ENCODE measurements around the gene BCL3. TPM values are rescaled to one million over a fixed set of nuclear protein-coding genes. Genes with fewer than 3 reads are reported as not detected.

Gene BCL3
- total RNA-seq, 1 experiment from 2014 or later = 2.2 TPM

GRCh38 chr19:44765033-44765948 lies 16.8 kb downstream of the BCL3 start:
- Histone ChIP-seq H2BK120ac (ENCODE audit: low read depth, low read length, poor library complexity, severe bottlenecking) (no peak overlapping the region), H4K5ac (ENCODE audit: insufficient read length, low read depth, low read length) (no peak overlapping the region), H3K18ac (ENCODE audit: insufficient read length, low read depth, low read length) (no peak overlapping the region), H3K79me1 (ENCODE audit: insufficient read depth, low read depth, low read length, poor library complexity, severe bottlenecking) (no peaks in the 10 kb centered on the region), H3K27ac (ENCODE audit: insufficient read length, low read depth, low read length) (no peak overlapping the region), H4K91ac (ENCODE audit: insufficient read length, low read depth, low read length) (no peak overlapping the region), H2BK5ac (ENCODE audit: insufficient read length, low read length) (no peak overlapping the region), H3K23ac (ENCODE audit: insufficient read length, low read depth, low read length) (no peak overlapping the region), H3K14ac (ENCODE audit: insufficient read depth, low read length) (no peak overlapping the region), H3K27me3 (ENCODE audit: insufficient read depth, low read length) (no peaks in the 10 kb centered on the region; the same call in 1 of the 2 replicates), H3K9ac (ENCODE audit: extremely low read depth, insufficient read length, low read length) (no peak overlapping the region), H3K79me2 (ENCODE audit: insufficient read depth, low read length) (no peaks in the 10 kb centered on the region), H3K4ac (ENCODE audit: low read depth, low read length) (no peak overlapping the region), H3T11ph (ENCODE audit: low read length) (no peak overlapping the region), H2AK5ac (ENCODE audit: insufficient read length, low read length) (no peak overlapping the region), H2BK20ac (ENCODE audit: low read depth, low read length, poor library complexity, severe bottlenecking) (no peak overlapping the region), H3K23me2 (ENCODE audit: insufficient read length, low read depth, low read length, poor library complexity, severe bottlenecking) (no peaks in the 10 kb centered on the region), H2AFZ (ENCODE audit: low read length) (no peak overlapping the region), H3K9me3 (ENCODE audit: control insufficient read depth, low read depth, low read length) (no peaks in the 10 kb centered on the region), H3K56ac (ENCODE audit: insufficient read length, low read depth, low read length) (no peak overlapping the region), H2BK15ac (ENCODE audit: low read depth, low read length) (no peak overlapping the region), H3K4me2 (ENCODE audit: insufficient read depth, insufficient read length, low read length) (no peak overlapping the region), H2BK12ac (ENCODE audit: insufficient read length, low read depth, low read length) (no peak overlapping the region), H4K20me1 (ENCODE audit: control insufficient read depth, insufficient read depth, insufficient read length) (no peaks in the 10 kb centered on the region), H3K4me1 (ENCODE audit: insufficient read depth, low read length) (no peaks in the 10 kb centered on the region), H4K8ac (replicated peaks; ENCODE audit: insufficient read length, low read depth, low read length) (no peak overlapping the region)
- Mint-ChIP-seq H3K27me3 (ENCODE audit: low read depth) (peaks cover 49% of the 10 kb centered on the region), H3K4me3 (no peak overlapping the region), H3K9me3 (peaks cover 7 to 11% of the 10 kb centered on the region in 2 experiments), H3K27ac (peak overlapping the region in 1 of 3 experiments; percentile 88; a peak in 1 of 7 replicates), H3K36me3 (ENCODE audit: insufficient read depth in 1 of 3, low read depth in 3 of 3) (peaks cover 0 to 5% (median 3%) of the 10 kb centered on the region in 3 experiments; a peak in 3 of 7 replicates), H3K4me1 (no peaks in the 10 kb centered on the region)
- no CpG with 5 or more reads among the region's 22 CpGs for WGBS (ENCODE audit: extremely low coverage, insufficient read length, low lambda C conversion rate)
- no peak for DNase-seq
- TF ChIP-seq CTCF (conservative IDR thresholded peaks at IDR 0.05) = no peak

Measured in H9 (cell line).